HCT116 (cell line): Measurements from ENCODE around the gene KRTAP6-1. TPM values are rescaled to one million over a fixed set of nuclear protein-coding genes. Genes with fewer than 3 reads are reported as not detected.

Experiments used
- ATAC-seq: fragments of 200-7000 bp; cut with Tn5 transposase; 2 replicates; pipeline ENCODE4 v1.9.1; 2020; ENCODE audit warnings: mild to moderate bottlenecking, moderate library complexity
- BruUV-seq: library from RNA; stranded (reverse); fragments of 400-500 nt; replicated peaks from 2 replicates; lab custom pipeline; 2021; lab: Mats Ljungman, UMichigan
- CTCF ChIA-PET: fragments of 300-600 bp; sonication (Branson Sonifier 250); formaldehyde crosslinking; loops from one replicate; lab custom pipeline; 2021; ENCODE audit warnings: antibody characterized with exemption; lab: Charles Lee
- POLR2A ChIA-PET: fragments of 300-600, 350-600 bp; sonication (Branson Sonifier 250); formaldehyde crosslinking; loops from one replicate; lab custom pipeline; 2021; ENCODE audit warnings: antibody characterized with exemption; lab: Charles Lee
- RAD21 ChIA-PET, 2 experiments: fragments of 300-600 bp; sonication (Branson Sonifier 250); formaldehyde crosslinking; loops; one replicate each; lab custom pipeline; 2023; ENCODE audit warnings: low total read pairs in 2 of 2; ENCODE audit not compliant: uncharacterized antibody in 2 of 2, unreplicated experiment in 2 of 2, low non-redundant PET in 1 of 2; lab: Charles Lee
- DNase-seq: peaks from one replicate; pipeline ENCODE4 v3.0.0-alpha.2; 2010; ENCODE audit warnings: low read depth, low spot score
- H2AFZ ChIP-seq: fragments of 200-600 bp; shearing (Covaris generic), sonication (generic); 2 replicates; pipeline ENCODE4 v1.6.1; 2017; ENCODE audit warnings: low read depth, mixed run types, mixed read lengths, antibody characterized with exemption, low read length; ENCODE audit not compliant: poor library complexity, severe bottlenecking
- H3K27ac ChIP-seq: 2 replicates; pipeline ENCODE4 v1.5.1; 2012; ENCODE audit warnings: low read depth, low read length
- H3K27me3 ChIP-seq: fragments of 200-600 bp; sonication (generic); 2 replicates; pipeline ENCODE4 v1.6.1; 2016; ENCODE audit warnings: mixed run types, low read length, mixed read lengths; ENCODE audit not compliant: insufficient read depth
- H3K36me3 ChIP-seq, 2 experiments: fragments of 200-500 bp in 1 of 2; fragments of 200-600 bp in 1 of 2; sonication (Bioruptor generic) in 1 of 2; sonication (generic) in 1 of 2; 2 replicates each; pipeline versions ENCODE4 v1.5.1 to v1.6.1; 2014 to 2016; ENCODE audit warnings: low read length in 2 of 2, inconsistent platforms in 1 of 2, mixed read lengths in 1 of 2, mixed run types in 1 of 2; ENCODE audit not compliant: insufficient read depth in 2 of 2, control insufficient read depth in 1 of 2
- H3K4me1 ChIP-seq, 2 experiments: fragments of 200-600 bp in 1 of 2; sonication (generic) in 1 of 2; 2 replicates each; pipeline versions ENCODE4 v1.5.1 to v1.6.1; 2012 to 2017; ENCODE audit warnings: low read length in 2 of 2, inconsistent platforms in 1 of 2, mild to moderate bottlenecking in 1 of 2, mixed read lengths in 1 of 2, mixed run types in 1 of 2, moderate library complexity in 1 of 2; ENCODE audit not compliant: insufficient read depth in 2 of 2, control insufficient read depth in 1 of 2
- H3K4me2 ChIP-seq: fragments of 200-600 bp; sonication (generic); 2 replicates; pipeline ENCODE4 v1.6.1; 2017; ENCODE audit warnings: mixed run types, low read length, mixed read lengths
- H3K4me3 ChIP-seq, 2 experiments: fragments of 200-600 bp in 1 of 2; sonication (generic) in 1 of 2; replicated peaks in 1 of 2; 2 replicates each; pipeline ENCODE4 v1.5.1; 2011 to 2016; ENCODE audit warnings: low read length in 2 of 2, control low read depth in 1 of 2, low read depth in 1 of 2, mild to moderate bottlenecking in 1 of 2, mixed read lengths in 1 of 2, mixed run types in 1 of 2
- H3K79me2 ChIP-seq: fragments of 200-600 bp; sonication (generic); 2 replicates; pipeline ENCODE4 v1.6.1; 2017; ENCODE audit warnings: mild to moderate bottlenecking, mixed run types, low read length, moderate library complexity, mixed read lengths; ENCODE audit not compliant: insufficient read depth
- H3K9ac ChIP-seq: fragments of 200-600 bp; sonication (generic); 2 replicates; pipeline ENCODE4 v1.6.1; 2016; ENCODE audit warnings: low read length, mixed read lengths
- H3K9me2 ChIP-seq: fragments of 200-600 bp; sonication (generic), shearing (Covaris generic); 2 replicates; pipeline ENCODE4 v1.6.1; 2017; ENCODE audit warnings: mixed run types, mild to moderate bottlenecking, moderate library complexity; ENCODE audit not compliant: insufficient read depth
- H3K9me3 ChIP-seq, 2 experiments: fragments of 200-500 bp in 1 of 2; fragments of 200-600 bp in 1 of 2; sonication (Bioruptor generic) in 1 of 2; sonication (generic) in 1 of 2; 2 replicates each; pipeline ENCODE4 v1.6.1; 2014 to 2017; ENCODE audit warnings: low read length in 2 of 2, mixed read lengths in 2 of 2, inconsistent platforms in 1 of 2, low read depth in 1 of 2, mild to moderate bottlenecking in 1 of 2, mixed run types in 1 of 2, moderate library complexity in 1 of 2; ENCODE audit not compliant: control insufficient read depth in 1 of 2, insufficient read depth in 1 of 2
- H4K20me1 ChIP-seq: fragments of 200-600 bp; sonication (generic), shearing (Covaris generic); 2 replicates; pipeline ENCODE4 v1.6.1; 2017; ENCODE audit warnings: mixed run types, mild to moderate bottlenecking, moderate library complexity; ENCODE audit not compliant: insufficient read depth
- ATF3 ChIP-seq: IDR thresholded peaks from 2 replicates; pipeline ENCODE4 v1.6.1; 2012
- EZH2 ChIP-seq: fragments of 200-600 bp; sonication (generic); IDR thresholded peaks from 2 replicates; pipeline ENCODE4 v1.6.1; 2017; ENCODE audit warnings: antibody characterized with exemption, mixed run types
- FOSL1 ChIP-seq: IDR thresholded peaks from 2 replicates; pipeline ENCODE4 v1.6.1; 2012; ENCODE audit warnings: low read depth
- JUND ChIP-seq: IDR thresholded peaks from 2 replicates; pipeline ENCODE4 v1.6.1; 2012
- MAX ChIP-seq: IDR thresholded peaks from 2 replicates; pipeline ENCODE4 v1.6.1; 2012
- RAD21 ChIP-seq: IDR thresholded peaks from 2 replicates; pipeline ENCODE4 v1.6.1; 2012; ENCODE audit warnings: low read depth, mild to moderate bottlenecking
- REST ChIP-seq: IDR thresholded peaks from 2 replicates; pipeline ENCODE4 v1.6.1; 2012; ENCODE audit warnings: low read depth
- YY1 ChIP-seq: IDR thresholded peaks from 2 replicates; pipeline ENCODE4 v1.6.1; 2011; ENCODE audit warnings: low read length, low read depth, moderate library complexity, mild to moderate bottlenecking; ENCODE audit not compliant: insufficient replicate concordance; ENCODE audit errors: extremely low read depth
- ZNF274 ChIP-seq: fragments of 200-500 bp; sonication (Bioruptor generic); IDR thresholded peaks from 2 replicates; pipeline ENCODE4 v1.6.1; 2014; ENCODE audit warnings: mild to moderate bottlenecking, low read depth, low read length, inconsistent platforms
- intact Hi-C: fragments of 100-400 bp; cut with micrococcal nuclease; formaldehyde crosslinking; loops from 2 replicates; pipeline ENCODE4 v1.10.0; 2022
- total RNA-seq: library from RNA; stranded (reverse); gene quantifications from one replicate; pipeline ENCODE4 v1.2.1, GENCODE V29; 2021; ENCODE audit not compliant: unreplicated experiment

KRTAP6-1 gene
- total RNA-seq, 1 experiment from 2014 or later = not detected

- intact Hi-C loops = no loop called here
- RAD21 ChIA-PET = no interaction called here
- Histone ChIP-seq H3K36me3 (no peaks in the 10 kb centered on the region), H3K79me2 (no peaks in the 10 kb centered on the region), H4K20me1 (no peaks in the 10 kb centered on the region), H3K4me1 (no peaks in the 10 kb centered on the region), H2AFZ (no peak overlapping the region), H3K9me2 (no peaks in the 10 kb centered on the region), H3K4me2 (no peak overlapping the region), H3K27ac (no peak overlapping the region), H3K9me3 (peaks cover 6 to 23% of the 10 kb centered on the region in 2 experiments; a peak in 2 of 4 replicates), H3K4me3 (no peak overlapping the region), H3K9ac (no peak overlapping the region), H3K27me3 (no peaks in the 10 kb centered on the region)
- CTCF ChIA-PET = no interaction called here
- DNase-seq (no peak), ATAC-seq (no peak)
- no TSS peak for BruUV-seq
- POLR2A ChIA-PET = no interaction called here
- no peak for TF ChIP-seq EZH2
Observed at GRCh38 chr21:30605968-30606367, 7.8 kb downstream of the KRTAP6-1 start.

- TF ChIP-seq ATF3 (no peak), ZNF274 (no peak), FOSL1 (no peak), JUND (no peak), EZH2 (no peak), MAX (no peak), REST (no peak), RAD21 (no peak), YY1 (no peak)
- CTCF ChIA-PET = no interaction called here
Observed at GRCh38 chr21:30600787-30601186, 12.9 kb downstream of the KRTAP6-1 start, which contains the start of gene KRTAP22-1. TSS of gene KRTAP22-1 (plus strand) at chr21:30601087.

More at GRCh38 chr21:30600787-30601186, 12.9 kb downstream of the KRTAP6-1 start, which contains the start of gene KRTAP22-1:
- BruUV-seq = no TSS peak
- H3K4me1 ChIP-seq = no peaks in the 10 kb centered on the region
- H3K27ac ChIP-seq = no peak within 1 kb of the TSS
- no peaks in the 10 kb centered on the region for H3K9me2 ChIP-seq
- intact Hi-C loops = no loop called here
- H3K4me2 ChIP-seq = no peak within 1 kb of the TSS
- no peak for DNase-seq
- no peak within 1 kb of the TSS for H2AFZ ChIP-seq
- H3K79me2 ChIP-seq = no peaks in the 10 kb centered on the region
- H4K20me1 ChIP-seq = no peaks in the 10 kb centered on the region
- H3K9me3 ChIP-seq = peaks cover 6 to 36% of the 10 kb centered on the region in 2 experiments; a peak in 2 of 4 replicates
- H3K27me3 ChIP-seq = no peaks in the 10 kb centered on the region
- no peaks in the 10 kb centered on the region for H3K36me3 ChIP-seq
- POLR2A ChIA-PET = no interaction called here
- no peak within 1 kb of the TSS for H3K9ac ChIP-seq
- no peak for ATAC-seq
- no peak within 1 kb of the TSS for H3K4me3 ChIP-seq
- RAD21 ChIA-PET = no interaction called here
